HEK293 (cell line): ENCODE data around the gene CYP27C1.

Experiments
- CTCF ChIP-seq: fragments of 450-650 bp; formaldehyde crosslinking; IDR thresholded peaks from 2 replicates; pipeline ENCODE4 v1.5.1; 2016; ENCODE audit warnings: missing biosample characterization, missing genetic modification characterization
- ZBTB8A ChIP-seq: fragments of 450-650 bp; formaldehyde crosslinking; IDR thresholded peaks from 2 replicates; pipeline ENCODE4 v1.5.1; 2016; ENCODE audit warnings: missing biosample characterization, missing genetic modification characterization
- ZNF174 ChIP-seq: fragments of 450-650 bp; formaldehyde crosslinking; IDR thresholded peaks from 2 replicates; pipeline ENCODE4 v1.5.0; 2017; ENCODE audit warnings: missing biosample characterization, mild to moderate bottlenecking, missing genetic modification characterization
- ZNF23 ChIP-seq: fragments of 450-650 bp; formaldehyde crosslinking; IDR thresholded peaks from 2 replicates; pipeline ENCODE4 v1.5.1; 2016; ENCODE audit warnings: missing biosample characterization, missing genetic modification characterization, borderline replicate concordance
- ZNF768 ChIP-seq: fragments of 450-650 bp; formaldehyde crosslinking; IDR thresholded peaks from 2 replicates; pipeline ENCODE4 v1.5.1; 2018; ENCODE audit warnings: missing biosample characterization, mild to moderate bottlenecking, missing genetic modification characterization

- TF ChIP-seq CTCF (no peak), ZNF768 (tag by site-specific recombination) (no peak), ZBTB8A (no peak), ZNF23 (tag by site-specific recombination) (no peak), ZNF174 (tag by site-specific recombination) (no peak)
Observed at GRCh38 chr2:127142663-127143630, 77.2 kb downstream of the CYP27C1 start.
